Activated CD8-positive, alpha-beta memory T cell treated with anti-CD3 and anti-CD28 coated beads, Interleukin-2, amount 10 ng/mL, durations not matched to agents 7 days and 5 days (primary cell): ENCODE results near the gene NT5M. TPM values are rescaled to one million over a fixed set of nuclear protein-coding genes. Genes with fewer than 3 reads are reported as not detected.

Experiments used
- ATAC-seq: fragments of 150-1000 bp; cut with Tn5 transposase; one replicate; pipeline ENCODE4 v1.10.0; 2021; ENCODE audit warnings: moderate library complexity
- CTCF ChIA-PET: fragments of 350-600 bp; sonication (Branson Sonifier 250); formaldehyde crosslinking; loops from one replicate; lab custom pipeline; 2021; ENCODE audit warnings: antibody characterized with exemption; lab: Charles Lee
- DNase-seq: peaks from one replicate; pipeline ENCODE4 v3.0.0-alpha.2; 2020
- H3K27ac Mint-ChIP-seq: one replicate; pipeline ENCODE4 v1.8.0; 2021; ENCODE audit warnings: mild to moderate bottlenecking, mixed read lengths
- H3K27me3 Mint-ChIP-seq: one replicate; pipeline ENCODE4 v1.8.0; 2021; ENCODE audit warnings: mixed read lengths
- H3K36me3 Mint-ChIP-seq: one replicate; pipeline ENCODE4 v1.8.0; 2021; ENCODE audit warnings: mild to moderate bottlenecking, mixed read lengths
- H3K4me1 Mint-ChIP-seq: one replicate; pipeline ENCODE4 v1.8.0; 2021; ENCODE audit warnings: mixed read lengths
- H3K4me3 Mint-ChIP-seq: one replicate; pipeline ENCODE4 v1.8.0; 2021; ENCODE audit warnings: mild to moderate bottlenecking, moderate library complexity, mixed read lengths
- H3K9me3 Mint-ChIP-seq: one replicate; pipeline ENCODE4 v1.8.0; 2022; ENCODE audit warnings: low read depth, mixed read lengths
- total RNA-seq, 2 experiments: library from RNA; stranded (reverse); gene quantifications; one replicate each; pipeline ENCODE4 v1.2.3, GENCODE V29; 2021

Gene NT5M
- total RNA-seq, 2 experiments from 2014 or later: 6.3 to 12.5 TPM

DNA sequence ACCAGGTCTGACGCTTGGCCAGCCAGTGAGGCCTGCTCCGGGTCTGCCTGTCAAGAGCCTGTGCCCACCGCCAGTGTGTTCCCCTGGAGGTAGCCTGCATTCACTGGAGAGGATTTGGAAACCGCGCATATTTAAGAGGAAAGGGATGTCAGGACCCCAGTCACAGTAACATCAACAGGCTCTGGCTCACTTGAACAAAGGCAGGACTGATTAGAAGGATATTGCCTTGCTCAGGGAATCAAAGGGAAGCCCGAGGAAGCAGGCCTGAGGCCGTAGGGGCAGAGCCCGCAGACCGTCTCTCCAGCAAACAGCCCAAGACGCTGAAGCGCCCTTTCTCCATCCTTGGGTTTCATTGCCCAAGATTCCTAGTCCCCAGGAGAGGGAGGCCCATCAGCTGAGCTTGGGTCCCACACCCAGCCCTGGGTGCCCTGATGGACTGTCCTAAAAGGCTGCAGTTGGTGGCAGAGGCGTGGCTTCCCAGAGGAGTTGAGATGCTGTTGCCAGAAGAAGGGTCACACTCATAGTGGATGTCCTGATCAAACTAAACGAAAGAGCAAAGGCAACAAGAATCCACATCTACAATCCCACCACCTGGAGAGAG, 23.2 kb downstream of the NT5M start:
- Mint-ChIP-seq H3K36me3 (no peaks in the 10 kb centered on the region), H3K9me3 (no peaks in the 10 kb centered on the region), H3K27ac (no peak overlapping the region), H3K27me3 (no peaks in the 10 kb centered on the region), H3K4me1 (no peaks in the 10 kb centered on the region), H3K4me3 (no peak overlapping the region)
- ATAC-seq: no peak
- CTCF ChIA-PET: no interaction called here
- no peak for DNase-seq

DNA sequence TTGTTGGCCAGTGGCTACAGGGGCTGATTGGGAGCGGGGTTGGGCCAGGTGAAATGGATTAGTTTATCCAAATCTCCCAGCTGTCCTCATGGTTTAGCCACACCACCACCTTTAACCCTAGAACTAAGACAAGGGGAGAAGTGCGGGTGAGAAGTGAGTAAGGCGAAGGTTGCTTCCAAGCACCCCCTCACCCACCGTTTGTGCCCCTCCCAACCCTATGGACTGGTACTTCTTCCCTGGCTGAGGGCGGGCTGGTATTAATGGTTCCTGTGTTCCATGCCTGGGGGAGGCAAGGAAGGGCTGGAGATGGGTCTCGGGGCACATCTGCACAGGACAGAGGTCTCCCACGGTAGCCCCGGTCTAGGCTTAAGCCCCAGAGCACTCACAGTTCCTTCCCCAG, 25.1 kb downstream of the NT5M start:
- H3K27me3 Mint-ChIP-seq: no peaks in the 10 kb centered on the region
- ATAC-seq (no peak), DNase-seq (no peak)
- H3K36me3 Mint-ChIP-seq: no peaks in the 10 kb centered on the region
- no peaks in the 10 kb centered on the region for H3K4me1 Mint-ChIP-seq
- H3K27ac Mint-ChIP-seq: no peak overlapping the region
- CTCF ChIA-PET: no interaction called here
- no peak overlapping the region for H3K4me3 Mint-ChIP-seq
- H3K9me3 Mint-ChIP-seq: no peaks in the 10 kb centered on the region

DNA sequence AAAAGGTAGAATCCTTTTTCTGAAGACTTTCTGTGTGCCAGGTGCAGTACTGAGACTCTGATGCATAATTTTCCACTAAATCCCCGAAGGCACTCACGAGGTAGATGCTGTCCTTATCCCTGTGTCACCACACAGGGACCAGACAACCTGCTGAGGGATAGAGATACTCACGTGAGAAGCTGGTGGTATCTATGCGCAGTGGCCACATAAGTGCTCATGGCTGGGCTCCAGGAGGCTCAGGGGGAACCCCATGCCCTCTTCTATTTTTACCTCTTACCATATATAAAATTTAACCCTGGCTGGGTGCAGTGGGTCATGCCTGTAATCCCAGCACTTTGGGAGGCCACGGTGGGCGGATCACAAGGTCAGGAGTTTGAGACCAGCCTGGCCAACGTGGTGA, 38.3 kb downstream of the NT5M start:
- H3K36me3 Mint-ChIP-seq: no peaks in the 10 kb centered on the region
- no peaks in the 10 kb centered on the region for H3K27me3 Mint-ChIP-seq
- no peak overlapping the region for H3K27ac Mint-ChIP-seq
- no peaks in the 10 kb centered on the region for H3K4me1 Mint-ChIP-seq
- H3K4me3 Mint-ChIP-seq: no peak overlapping the region
- DNase-seq (no peak), ATAC-seq (no peak)
- CTCF ChIA-PET: interaction anchor here (1.0 kb wide), 1 partner anchor 15 kb away, joined by 3 read pairs; no protein-coding TSS in a partner anchor
- H3K9me3 Mint-ChIP-seq: no peaks in the 10 kb centered on the region

DNA sequence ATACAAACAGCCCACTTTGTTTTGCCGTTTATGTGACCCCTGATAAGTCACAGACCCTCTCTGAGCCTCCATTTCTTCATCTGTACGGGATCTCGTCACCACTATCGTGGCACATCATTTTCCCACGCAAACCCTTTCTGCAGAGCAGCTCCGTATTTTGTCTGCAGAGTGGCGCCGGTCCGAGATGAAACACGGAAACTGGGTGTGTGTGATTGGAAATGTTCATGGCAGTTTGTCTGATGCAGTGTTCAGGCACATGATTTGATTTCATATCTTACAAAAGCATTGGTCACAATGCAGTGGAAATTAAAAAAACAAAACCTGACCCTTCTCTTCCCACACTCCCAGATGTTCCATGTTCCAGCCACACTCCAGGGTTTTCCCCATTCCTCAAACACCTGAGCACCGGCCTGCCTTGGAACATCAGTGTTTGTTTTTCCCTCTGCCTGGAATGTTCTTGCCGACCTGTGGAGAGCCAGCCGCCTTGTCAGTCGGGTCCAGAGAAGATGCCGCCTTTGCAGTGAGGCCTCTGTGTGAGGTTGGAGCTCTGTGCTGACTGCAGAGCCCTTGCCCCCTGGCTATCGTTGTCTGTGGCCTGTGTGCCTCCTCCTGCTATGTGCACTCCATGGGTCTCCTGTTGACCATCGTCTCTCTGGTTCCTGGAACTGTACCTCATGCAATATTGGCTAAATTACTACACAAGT, 39.2 kb downstream of the NT5M start:
- CTCF ChIA-PET: no interaction called here
- DNase-seq (no peak), ATAC-seq (no peak)
- no peaks in the 10 kb centered on the region for H3K27me3 Mint-ChIP-seq
- H3K4me3 Mint-ChIP-seq: no peak overlapping the region
- H3K9me3 Mint-ChIP-seq: no peaks in the 10 kb centered on the region
- H3K4me1 Mint-ChIP-seq: no peaks in the 10 kb centered on the region
- no peak overlapping the region for H3K27ac Mint-ChIP-seq
- no peaks in the 10 kb centered on the region for H3K36me3 Mint-ChIP-seq

DNA sequence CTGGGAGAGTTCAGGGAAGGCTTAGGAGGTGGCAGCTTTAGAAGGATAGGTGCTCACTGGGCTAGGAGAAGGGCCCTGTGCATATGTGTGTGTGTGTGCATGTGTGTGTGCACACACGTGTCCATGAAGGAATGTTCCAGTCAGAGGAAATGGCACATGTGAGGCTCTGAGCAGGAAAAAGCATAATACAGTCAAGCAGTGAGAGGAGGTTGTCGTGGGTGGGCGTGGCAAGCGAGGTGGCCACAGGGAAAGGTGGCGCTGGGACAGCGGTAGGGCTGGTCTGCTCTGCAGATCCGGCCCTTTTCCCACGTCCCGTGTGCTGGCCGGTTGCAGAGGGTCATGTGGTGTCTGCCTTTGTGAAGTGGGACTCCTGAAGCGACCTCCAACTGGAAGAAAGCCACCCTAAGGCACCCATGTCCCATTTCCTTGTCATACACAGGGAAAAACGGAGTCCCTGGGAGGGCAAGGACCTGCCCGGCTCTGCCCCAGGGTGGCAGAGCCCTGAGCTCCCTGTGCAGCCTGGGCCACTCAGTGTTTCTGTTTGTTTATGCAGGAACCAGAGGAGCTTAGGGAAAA, 40.1 kb downstream of the NT5M start:
- Mint-ChIP-seq H3K4me1 (no peaks in the 10 kb centered on the region), H3K27ac (no peak overlapping the region), H3K36me3 (no peaks in the 10 kb centered on the region), H3K4me3 (no peak overlapping the region), H3K27me3 (no peaks in the 10 kb centered on the region), H3K9me3 (no peaks in the 10 kb centered on the region)
- no peak for DNase-seq
- CTCF ChIA-PET: no interaction called here
- ATAC-seq: no peak

DNA sequence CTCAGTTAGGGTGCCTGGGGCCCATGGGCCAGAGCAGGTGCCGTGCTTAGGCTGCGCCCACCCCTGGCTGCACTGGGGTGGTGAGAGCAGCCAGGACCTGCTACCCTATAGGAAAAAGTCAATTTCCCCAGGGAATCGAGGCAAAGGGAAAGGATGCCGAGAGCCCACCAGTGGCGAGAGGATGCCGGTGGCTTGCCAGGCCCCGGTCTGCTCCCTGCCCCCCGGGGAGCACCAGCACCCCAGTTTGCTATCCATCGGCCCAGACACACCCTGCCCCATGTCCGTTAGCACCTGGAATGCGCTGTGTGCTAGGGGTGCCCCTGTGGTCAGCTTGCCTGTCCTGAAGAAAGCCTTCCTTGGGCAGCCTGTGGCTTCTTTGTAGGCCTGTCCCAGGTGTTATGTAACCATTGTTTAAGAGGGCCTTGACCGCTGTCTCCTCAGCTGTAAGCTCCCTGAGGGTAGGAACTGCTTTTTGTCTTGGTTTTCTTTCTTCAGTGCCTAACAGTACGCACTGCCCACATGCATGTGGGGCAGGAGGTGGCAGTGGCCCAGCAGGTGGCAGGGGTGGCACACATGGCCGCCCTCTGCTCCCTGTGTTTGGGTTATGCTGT, 40.8 kb downstream of the NT5M start:
- Mint-ChIP-seq H3K27me3 (no peaks in the 10 kb centered on the region), H3K9me3 (no peaks in the 10 kb centered on the region), H3K4me3 (no peak overlapping the region), H3K36me3 (no peaks in the 10 kb centered on the region), H3K4me1 (no peaks in the 10 kb centered on the region), H3K27ac (no peak overlapping the region)
- CTCF ChIA-PET: no interaction called here
- ATAC-seq (no peak), DNase-seq (no peak)

DNA sequence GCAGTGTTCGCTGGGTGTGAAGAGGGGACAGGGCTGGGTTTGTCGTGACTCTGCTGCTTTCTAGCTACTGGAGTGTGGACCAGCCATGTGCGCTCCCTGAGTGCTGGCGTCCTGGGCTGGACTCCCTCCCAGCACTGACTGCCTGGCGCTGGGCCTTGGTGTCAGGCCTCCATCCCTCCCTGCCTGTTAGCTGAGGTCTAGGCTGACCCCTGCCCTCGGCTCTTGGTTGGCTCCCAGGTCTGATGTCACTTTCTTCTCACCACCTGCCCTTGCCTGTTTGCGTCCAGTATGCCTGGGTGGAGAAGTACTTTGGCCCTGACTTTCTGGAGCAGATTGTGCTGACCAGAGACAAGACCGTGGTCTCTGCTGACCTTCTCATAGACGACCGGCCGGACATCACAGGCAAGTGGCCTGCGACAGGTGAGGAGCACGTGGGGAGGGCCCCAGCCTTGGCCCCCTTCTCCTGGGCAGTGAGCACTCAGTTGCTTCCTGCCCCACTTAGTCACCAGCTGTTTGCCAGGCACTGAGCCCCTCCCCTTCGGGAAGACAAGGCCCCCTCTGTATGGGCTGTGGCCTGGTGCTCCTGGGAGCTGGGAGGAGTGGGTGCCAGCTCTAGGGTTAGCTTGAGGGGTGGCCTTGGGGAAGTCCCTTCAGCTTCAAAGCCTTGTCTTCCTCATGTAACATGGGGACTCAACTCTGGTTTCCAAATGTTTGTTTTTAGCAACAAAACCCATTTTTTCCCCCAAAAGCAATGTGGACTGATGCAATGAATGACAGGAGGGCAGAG, 41.5 kb downstream of the NT5M start:
- H3K36me3 Mint-ChIP-seq: no peaks in the 10 kb centered on the region
- H3K27me3 Mint-ChIP-seq: no peaks in the 10 kb centered on the region
- H3K9me3 Mint-ChIP-seq: no peaks in the 10 kb centered on the region

DNA sequence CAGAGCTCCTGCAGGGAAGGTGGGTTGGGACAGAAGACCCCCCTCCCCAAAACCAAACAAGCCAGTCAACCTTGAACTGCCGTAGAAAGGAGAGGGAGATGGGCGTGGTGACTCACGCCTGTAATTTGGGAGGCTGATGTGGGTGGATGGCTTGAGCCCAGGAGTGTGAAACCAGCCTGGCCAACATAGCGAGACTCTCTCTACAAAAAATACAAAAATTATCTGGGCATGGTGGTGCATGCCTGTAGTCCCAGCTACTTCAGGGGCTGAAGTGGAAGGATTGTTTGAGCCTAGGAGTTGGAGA, 42.1 kb downstream of the NT5M start:
- no peaks in the 10 kb centered on the region for H3K27me3 Mint-ChIP-seq
- H3K4me3 Mint-ChIP-seq: no peak overlapping the region
- H3K27ac Mint-ChIP-seq: no peak overlapping the region
- CTCF ChIA-PET: interaction anchor here (1.5 kb wide), 1 partner anchor 10 kb away, joined by 7 read pairs; no protein-coding TSS in a partner anchor
- no peaks in the 10 kb centered on the region for H3K4me1 Mint-ChIP-seq
- H3K9me3 Mint-ChIP-seq: no peaks in the 10 kb centered on the region
- DNase-seq (no peak), ATAC-seq (no peak)
- no peaks in the 10 kb centered on the region for H3K36me3 Mint-ChIP-seq

More for the DNA sequence above, 41.5 kb downstream of the NT5M start:
- no peak for DNase-seq
- no peak for ATAC-seq
- CTCF ChIA-PET: interaction anchor here (1.5 kb wide), 1 partner anchor 10 kb away, joined by 7 read pairs; no protein-coding TSS in a partner anchor
- H3K27ac Mint-ChIP-seq: no peak overlapping the region
- H3K4me3 Mint-ChIP-seq: no peak overlapping the region
- H3K4me1 Mint-ChIP-seq: no peaks in the 10 kb centered on the region

DNA sequence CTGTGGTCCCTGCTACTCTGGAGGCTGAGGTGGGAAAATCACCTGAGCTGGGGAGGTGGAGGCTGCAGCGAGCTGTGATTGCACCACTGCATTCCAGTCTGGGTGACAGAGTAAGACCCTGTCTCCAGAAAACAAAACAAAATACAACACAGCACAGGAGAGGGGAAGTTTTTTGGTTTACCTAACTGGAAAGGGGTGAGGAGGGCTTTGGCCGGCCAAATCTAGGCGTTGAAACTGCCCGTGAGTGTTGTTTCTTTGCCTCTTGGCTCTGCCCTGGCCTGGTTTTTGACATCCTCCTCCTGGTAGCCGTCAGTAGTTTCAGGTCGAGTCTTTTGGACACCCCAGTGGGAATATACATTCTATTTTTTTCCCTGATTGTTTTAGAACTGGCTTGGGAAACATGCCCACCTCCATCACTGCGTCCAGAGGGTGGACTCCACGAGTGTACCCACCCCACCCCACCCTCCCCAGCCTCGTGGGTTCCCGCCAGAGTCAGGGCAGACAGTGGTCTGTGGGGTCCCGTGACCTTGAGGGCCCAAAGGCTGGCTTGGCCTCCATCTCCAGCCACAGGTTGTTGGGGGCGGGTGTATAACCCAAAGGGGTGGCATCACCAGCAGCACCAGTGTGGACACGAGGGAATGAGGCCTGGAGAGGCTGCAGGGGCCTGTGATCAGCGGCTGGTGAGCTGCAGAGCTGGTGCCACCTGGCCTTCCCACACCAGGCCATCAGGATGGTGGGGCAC, 42.7 kb downstream of the NT5M start:
- no peak overlapping the region for H3K4me3 Mint-ChIP-seq
- no peaks in the 10 kb centered on the region for H3K9me3 Mint-ChIP-seq
- ATAC-seq (no peak), DNase-seq (no peak)
- CTCF ChIA-PET: interaction anchor here (1.5 kb wide), 1 partner anchor 9 kb away, joined by 7 read pairs; no protein-coding TSS in a partner anchor
- H3K27ac Mint-ChIP-seq: no peak overlapping the region
- H3K36me3 Mint-ChIP-seq: no peaks in the 10 kb centered on the region
- no peaks in the 10 kb centered on the region for H3K4me1 Mint-ChIP-seq
- no peaks in the 10 kb centered on the region for H3K27me3 Mint-ChIP-seq

DNA sequence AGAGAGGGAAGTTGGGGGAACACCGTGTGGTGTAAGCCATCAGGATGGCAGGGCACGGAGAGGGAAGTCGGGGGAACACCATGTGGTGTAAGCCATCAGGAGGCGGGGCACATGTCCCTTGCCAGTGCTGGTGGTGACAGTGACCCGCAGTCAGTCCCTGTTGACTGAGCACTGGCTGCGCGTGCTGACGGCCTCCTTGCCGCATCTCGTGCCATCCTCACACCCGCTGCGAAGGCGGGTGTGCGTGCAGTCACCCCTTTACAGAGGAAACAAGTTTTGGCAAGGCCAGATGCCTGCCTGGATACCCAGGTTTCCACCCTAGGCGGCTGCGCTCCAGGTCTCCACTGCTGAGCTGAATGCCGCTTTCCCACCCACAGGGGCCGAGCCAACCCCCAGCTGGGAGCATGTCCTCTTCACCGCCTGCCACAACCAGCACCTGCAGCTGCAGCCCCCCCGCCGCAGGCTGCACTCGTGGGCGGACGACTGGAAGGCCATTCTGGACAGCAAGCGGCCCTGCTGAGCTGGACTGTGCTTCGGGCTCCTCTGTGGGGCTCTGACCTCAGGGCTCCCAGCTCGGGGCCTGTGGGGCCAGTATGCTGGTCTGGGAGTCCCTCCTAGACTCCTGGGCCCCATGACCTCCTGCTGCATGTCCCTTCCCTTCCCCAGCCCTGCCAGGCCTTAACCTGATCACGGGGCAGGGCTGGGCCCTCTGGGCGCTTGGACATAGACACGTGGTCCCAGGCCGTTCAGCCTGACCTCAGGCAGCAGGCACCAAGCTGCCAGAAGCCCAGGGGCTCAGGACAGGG, 43.5 kb downstream of the NT5M start:
- Mint-ChIP-seq H3K27ac (no peak overlapping the region), H3K9me3 (no peaks in the 10 kb centered on the region), H3K4me3 (no peak overlapping the region), H3K36me3 (no peaks in the 10 kb centered on the region), H3K27me3 (no peaks in the 10 kb centered on the region), H3K4me1 (no peaks in the 10 kb centered on the region)
- DNase-seq: no peak
- CTCF ChIA-PET: interaction anchor here (0.6 kb wide), 1 partner anchor 340 kb away, joined by 3 read pairs; no protein-coding TSS in a partner anchor
- ATAC-seq: no peak

DNA sequence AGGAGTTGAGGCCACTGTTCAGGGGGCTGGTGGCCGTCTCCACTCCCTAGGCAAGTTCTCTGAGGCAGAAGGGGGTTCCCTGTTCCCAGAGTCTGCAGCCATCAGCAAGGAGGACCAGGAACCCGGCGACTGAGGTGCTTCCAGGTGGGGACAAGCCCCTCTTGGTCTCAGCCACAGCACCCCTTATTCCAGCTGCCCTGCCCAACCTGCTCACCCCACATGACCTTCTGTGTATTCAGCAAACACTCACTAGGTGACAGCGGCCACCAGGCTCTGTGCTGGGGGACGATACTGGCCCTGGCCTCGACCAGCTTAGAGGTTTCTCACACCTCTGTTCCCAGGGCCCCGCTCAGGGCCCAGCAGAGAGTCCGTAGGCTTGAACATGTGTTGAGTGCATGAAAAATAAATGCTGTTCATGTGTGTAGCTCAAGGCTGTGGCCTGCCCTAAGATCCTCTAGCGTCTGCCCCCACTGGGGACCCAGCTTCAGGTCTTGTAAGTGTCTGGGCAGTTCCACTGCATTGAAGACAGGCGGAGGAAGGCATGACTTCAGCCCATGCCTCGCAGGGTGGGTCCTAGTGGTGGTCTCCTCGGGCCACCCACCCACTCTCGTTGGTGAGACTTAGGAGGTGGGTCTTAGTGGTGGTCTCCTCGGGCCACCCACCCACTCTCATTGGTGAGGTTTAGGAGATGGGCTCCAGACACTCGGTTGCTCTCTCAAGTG, 44.2 kb downstream of the NT5M start:
- no peaks in the 10 kb centered on the region for H3K36me3 Mint-ChIP-seq
- H3K9me3 Mint-ChIP-seq: no peaks in the 10 kb centered on the region
- no peaks in the 10 kb centered on the region for H3K4me1 Mint-ChIP-seq
- CTCF ChIA-PET: interaction anchor here (0.6 kb wide), 1 partner anchor 341 kb away, joined by 3 read pairs; no protein-coding TSS in a partner anchor
- no peaks in the 10 kb centered on the region for H3K27me3 Mint-ChIP-seq
- H3K4me3 Mint-ChIP-seq: no peak overlapping the region
- no peak for DNase-seq
- ATAC-seq: no peak
- no peak overlapping the region for H3K27ac Mint-ChIP-seq
